Kidney glomerular epithelial cell (primary cell): ENCODE measurements around the gene DNM2.
A peak's percentile ranks its signal among the peaks of the same experiment; 100 is the strongest.
"Not testable (repeated sequence)": the region's sequence is repeated elsewhere in the genome, so short reads cannot be mapped to it uniquely, and the experiment has no call there.

Experiments used
- DNase-seq: peaks from one replicate; lab custom pipeline; 2025; lab: John Stamatoyannopoulos, UW

DNM2 gene

GRCh38 chr19:10836479-10837330 lies 118.8 kb downstream of the DNM2 start:
- peak; percentile 95 for DNase-seq

DNA sequence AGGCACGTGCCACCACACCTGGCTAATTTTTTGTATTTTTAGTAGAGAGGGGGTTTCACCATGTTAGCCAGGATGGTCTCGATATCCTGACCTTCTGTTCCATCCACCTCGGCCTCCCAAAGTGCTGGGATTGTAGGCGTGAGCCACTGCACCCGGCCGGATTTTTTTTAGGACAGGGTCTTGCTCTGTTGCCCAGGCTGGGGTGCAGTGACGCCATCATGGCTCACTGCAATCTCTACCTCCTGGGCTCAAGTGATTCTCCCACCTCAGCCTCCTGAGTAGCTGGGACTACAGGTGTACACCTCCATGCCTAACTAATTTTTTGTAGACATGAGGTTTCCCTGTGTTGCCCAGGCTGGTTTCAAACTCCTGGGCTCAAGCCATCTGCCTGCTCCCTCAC lies 119.8 kb downstream of the DNM2 start:
- DNase-seq, result not testable (repeated sequence)

DNA sequence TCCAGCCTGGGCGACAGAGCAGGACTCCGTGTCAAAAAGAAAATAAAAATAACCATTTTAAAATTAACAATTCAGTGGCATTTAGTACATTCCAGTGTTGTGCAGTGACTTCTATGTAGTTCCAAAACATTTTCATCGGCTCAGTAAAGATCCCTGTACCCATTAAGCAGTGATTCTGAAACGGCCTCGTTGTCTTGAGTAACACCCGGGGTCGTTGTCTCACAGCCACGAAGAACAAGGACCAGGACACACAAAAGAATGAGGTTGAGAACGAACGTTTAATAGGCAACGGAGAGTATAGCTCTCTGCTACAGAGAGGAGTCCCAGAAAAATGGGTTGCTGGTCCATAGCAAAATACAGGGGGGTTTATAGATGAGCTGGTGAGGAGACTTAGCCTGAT lies 120.5 kb downstream of the DNM2 start:
- no peak for DNase-seq

DNA sequence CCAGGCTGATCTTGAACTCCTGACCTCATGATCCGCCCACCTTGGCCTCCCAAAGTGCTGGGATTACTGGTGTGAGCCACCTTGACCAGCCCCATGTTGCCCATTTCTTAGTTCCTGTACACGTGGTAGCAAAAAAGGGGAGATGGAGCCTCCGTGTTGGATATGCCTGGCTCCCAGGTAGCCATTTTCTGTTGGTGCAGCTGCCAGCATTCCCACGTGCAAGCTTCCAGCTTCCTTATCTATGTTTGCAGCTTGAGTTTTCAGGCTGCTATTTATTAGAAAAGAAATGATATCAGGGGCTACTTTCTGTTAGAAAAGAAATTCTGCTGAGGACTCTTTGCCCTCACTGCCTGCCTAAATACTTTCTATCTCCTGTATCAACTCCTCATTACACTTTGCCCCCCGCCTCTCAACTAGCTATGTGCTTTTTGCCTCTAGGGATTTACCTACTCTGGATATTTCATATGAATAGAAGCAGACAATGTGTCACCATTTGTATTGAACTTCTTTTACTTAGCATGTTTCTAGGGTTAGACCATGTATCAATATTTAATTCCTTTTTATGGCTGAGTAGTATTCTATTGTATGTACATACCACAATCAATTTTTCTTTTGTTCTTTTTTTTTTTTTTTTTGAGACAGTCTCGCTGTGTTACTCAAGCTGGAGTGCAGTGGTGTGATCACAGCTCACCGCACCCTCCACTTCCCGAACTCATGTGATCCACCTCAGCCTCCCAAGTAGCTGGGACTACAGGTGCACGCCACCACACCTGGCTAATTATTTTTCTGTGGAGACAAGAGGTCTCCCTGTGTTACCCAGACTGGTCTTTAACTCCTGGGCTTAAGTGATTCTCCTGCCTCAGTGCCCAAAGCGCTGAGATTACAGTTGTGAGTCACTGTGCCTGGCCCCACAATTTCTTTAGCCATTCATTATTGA lies 121.5 kb downstream of the DNM2 start:
- no peak for DNase-seq

DNA sequence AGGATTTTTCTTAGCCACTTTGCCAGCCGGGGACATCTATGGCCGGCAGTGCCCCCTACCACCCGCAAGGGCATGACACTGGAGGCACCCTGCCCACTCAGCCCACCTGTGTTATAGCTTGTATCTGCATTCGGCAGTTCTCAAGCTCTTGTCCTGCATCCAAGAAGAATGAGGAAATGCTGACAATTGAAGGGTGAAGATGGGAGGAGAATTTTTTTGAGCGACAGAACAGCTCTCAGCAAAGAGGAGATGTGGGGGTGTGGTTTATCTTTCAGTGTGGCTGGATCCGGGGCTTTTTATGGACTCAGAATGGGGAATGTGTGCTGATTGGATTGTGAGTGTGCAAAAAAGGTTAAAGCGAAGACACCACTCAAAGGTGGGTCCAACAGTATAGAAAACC lies 124.9 kb downstream of the DNM2 start:
- no peak for DNase-seq

DNA sequence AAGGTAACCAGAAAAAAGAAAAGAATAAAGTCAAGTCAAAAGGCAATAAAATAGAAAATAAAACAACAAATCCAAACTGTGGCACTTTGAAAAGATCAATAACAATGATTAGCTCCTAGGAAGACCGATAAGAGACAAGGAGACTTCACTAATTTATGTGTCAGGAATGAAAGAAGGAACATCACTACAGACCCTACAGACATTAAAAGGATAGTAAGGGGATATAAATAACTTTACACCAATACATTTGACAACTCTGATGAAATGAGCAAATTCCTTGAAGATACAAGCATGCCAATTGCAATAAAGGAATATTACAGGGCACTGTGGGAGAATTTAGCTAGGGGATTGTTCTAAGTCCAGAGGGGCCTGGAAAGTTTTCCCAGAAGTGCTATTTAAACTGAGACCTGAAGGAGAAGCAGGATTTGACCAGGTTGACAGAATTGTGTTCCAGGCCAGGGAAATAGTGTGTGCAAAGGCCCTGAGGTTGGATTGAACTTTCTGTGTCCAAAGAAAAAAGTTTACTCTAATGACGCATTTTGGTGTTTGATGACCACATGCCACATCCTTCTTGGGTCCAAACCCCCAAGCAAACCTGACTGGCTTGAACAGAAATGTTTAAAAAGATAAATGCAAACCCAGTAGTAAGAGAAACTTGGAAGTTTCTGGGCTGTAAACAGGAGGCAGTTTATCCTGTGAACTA lies 128.8 kb downstream of the DNM2 start:
- DNase-seq, result no peak

DNA sequence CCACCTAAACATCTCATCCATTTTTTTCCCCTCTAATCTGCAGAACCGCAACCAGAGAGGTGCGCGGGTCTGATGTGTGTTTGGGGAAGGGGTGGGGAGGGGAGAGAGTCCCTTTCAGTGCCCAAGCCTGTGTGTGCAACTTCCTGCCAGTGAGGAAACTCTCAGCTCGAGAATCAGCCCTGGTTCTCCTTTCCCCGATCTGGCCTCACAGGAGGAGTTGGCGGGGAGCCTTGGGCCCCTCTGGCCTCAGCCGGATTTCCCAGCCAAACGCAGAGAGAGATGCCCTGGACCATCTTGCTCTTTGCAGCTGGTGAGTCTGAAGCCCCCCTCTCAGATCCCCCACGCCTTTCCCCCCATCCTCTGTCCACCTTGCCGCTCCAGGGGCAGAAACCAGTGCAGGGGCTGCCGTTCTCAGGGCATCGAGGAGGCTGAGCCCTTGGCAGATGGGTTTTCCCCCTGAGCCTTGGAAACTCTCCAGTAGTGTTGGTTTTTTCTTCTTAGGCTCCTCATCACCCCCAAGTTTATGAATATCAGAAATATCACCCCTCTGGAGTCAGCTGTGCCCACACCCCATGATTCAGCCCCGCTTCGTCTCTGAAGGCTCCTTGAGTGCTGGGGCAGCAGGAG lies 130.5 kb downstream of the DNM2 start, which contains the start of gene C19orf38:
Gene C19orf38, plus strand, starts transcription at position 186 of the 627 bp plus-strand sequence. Its CDS starts 94 bp downstream, at position 280.
- no peak for DNase-seq

GRCh38 chr19:10850631-10851030 lies 132.8 kb downstream of the DNM2 start:
- DNase-seq, result no peak

DNA sequence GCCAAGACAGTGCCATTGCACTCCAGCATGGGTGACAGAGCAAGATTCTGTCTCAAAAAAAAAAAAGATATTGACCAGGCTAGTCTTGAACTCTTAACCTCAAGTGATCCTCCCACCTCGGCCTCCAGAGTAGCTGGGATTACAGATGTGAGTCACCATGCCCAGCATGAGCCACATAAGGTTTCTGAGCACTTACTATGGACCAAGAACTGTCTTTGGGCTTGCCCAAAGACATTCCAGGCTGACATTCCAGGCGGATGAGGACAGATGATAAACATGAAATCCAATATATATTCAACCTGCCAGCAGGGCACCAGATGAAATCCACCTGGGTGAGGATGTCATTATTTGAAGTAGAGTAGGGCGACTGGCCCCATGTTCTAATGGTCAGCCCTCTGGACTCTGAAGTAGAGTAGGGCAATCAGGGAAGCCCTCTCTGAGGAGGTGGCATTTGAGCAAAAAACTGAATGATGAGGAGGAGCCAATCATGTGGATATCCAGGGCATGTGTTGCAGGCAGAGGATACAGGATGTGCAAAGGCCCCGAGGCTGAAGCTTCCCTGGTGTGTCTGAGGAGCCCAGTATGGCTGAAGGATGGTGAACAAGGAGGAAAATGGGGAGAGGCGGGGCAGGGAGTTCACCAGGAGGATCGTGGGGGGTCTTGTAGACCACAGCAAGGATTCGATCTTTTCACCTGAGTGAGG lies 134.4 kb downstream of the DNM2 start:
- peak; percentile 20 for DNase-seq

- DNase-seq, result no peak
Measured at GRCh38 chr19:10852941-10853340, 135.1 kb downstream of the DNM2 start.

- DNase-seq, result no peak
Measured at GRCh38 chr19:10854350-10855089, 136.6 kb downstream of the DNM2 start.

GRCh38 chr19:10855879-10856522 lies 138.1 kb downstream of the DNM2 start:
- no peak for DNase-seq

DNA sequence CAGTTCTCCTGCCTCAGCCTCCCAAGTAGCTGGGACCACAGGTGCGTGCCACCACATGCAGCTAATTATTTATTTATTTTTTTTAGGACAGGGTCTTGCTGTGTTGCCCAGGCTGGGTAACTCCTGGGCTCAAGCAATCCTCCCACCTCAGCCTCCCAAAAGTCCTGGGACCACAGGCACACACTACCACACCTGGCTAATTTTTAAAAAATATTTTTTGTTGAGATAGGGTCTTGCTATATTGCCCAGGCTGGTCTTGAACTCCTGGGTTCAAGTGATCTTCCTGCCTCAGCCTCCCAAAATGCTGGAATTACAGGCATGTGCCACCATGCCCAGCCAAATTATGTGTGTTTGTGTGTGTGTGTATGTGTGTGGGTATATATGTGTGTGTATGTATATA lies 139.0 kb downstream of the DNM2 start:
- DNase-seq, result not testable (repeated sequence)

DNA sequence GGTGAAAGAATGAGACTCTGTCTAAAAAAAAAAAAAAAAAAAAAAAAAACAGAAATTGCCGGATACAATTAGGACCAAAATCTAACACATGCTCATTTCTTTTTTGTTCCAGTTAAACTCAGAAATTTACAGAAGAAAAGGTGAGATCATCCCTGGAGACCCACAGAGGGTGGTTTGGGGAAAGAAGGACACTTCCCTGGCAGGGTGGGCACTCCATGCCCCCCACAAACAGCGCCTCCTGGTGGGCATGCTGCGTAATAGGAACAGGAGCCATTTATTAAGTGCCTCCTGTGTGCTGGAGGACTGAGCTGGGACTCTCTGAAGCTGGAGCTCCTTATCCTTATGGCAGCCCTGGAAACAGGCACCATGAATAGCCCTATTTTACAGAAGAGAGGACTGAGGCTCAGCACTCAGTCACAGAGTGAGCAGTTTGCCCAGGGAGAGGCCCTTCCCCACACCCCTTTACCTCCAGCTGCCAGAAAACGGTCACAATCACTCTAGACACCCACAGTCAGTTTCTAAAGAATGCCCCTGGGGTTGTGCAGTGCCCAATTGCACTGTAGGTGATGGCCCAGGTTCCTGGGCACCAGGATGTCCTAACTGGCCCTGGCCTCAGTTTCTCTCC lies 140.4 kb downstream of the DNM2 start:
- no peak for DNase-seq

GRCh38 chr19:10861103-10861651 lies 143.3 kb downstream of the DNM2 start:
- DNase-seq, result no peak

DNA sequence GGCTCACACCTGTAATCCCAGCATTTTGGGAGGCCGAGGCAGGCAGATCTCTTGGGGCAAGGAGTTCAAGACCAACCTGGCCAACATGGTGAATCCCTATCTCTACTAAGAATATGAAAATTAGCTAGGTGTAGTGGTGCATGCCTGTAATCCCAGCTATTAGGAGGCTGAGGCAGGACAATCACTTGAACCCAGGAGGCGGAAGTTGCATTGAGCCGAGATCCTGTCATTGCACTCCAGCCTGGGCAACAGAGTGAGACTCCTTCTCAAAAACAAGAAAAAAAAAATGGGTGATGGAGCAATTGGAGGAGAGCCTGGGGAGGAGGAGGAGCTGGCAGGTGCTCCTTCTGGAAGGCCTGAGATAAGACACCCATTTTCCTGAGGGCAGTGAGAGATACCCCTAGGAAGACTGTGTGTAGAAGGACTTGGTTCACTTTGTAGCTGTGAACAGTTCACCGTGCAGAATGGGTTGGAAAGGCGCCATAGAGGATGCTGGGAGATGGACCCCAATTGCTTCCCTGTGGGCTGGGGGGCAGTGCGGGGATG lies 144.8 kb downstream of the DNM2 start:
- DNase-seq, result no peak

GRCh38 chr19:10863107-10863717 lies 145.3 kb downstream of the DNM2 start:
- DNase-seq, result peak; percentile 12

- DNase-seq, result peak; percentile 63
Measured at GRCh38 chr19:10864538-10864899, 146.6 kb downstream of the DNM2 start.
